ENCODE results near the gene ADAMTS2. TPM values are rescaled to one million over a fixed set of nuclear protein-coding genes. Genes with fewer than 3 reads are reported as not detected.
A peak's percentile ranks its signal among the peaks of the same experiment; 100 is the strongest.

Gene ADAMTS2
- total RNA-seq, 1 donor from 2014 or later, result 1.2 TPM

DNA sequence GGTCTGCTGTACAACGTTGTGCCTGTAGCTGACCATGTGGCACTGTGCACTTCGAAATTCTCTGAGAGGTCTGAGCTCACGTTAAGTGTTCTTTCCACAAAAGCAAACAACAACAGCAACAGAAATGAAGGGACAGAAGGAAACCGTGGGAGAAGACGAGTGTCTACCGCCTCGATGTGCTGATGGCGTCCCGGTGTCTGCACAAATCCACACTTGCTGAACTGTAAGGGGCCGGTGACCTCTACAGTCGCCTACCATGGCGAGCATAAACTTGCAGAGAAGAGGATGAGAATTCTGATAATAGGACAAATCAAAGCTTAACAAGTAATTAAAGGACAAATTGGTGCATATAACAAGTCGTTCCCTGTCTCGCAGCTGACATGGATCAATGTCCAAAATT is 114.0 kb downstream of the ADAMTS2 start:
- H3K4me3 ChIP-seq, result no peak overlapping the region
- H3K36me3 ChIP-seq, result no peaks in the 10 kb centered on the region
- peaks cover 13% of the 10 kb centered on the region for H3K4me1 Mint-ChIP-seq
- H3K4me3 Mint-ChIP-seq, result no peak overlapping the region
- no peaks in the 10 kb centered on the region for H3K9me3 Mint-ChIP-seq
- TF ChIP-seq EZH2phosphoT487 (IDR thresholded peaks at IDR 0.05), result no peak
- no peak for TF ChIP-seq EZH2 (IDR thresholded peaks at IDR 0.05)
- no peak for TF ChIP-seq CTCF (IDR thresholded peaks at IDR 0.05)
- no peaks in the 10 kb centered on the region for H3K79me2 ChIP-seq (ENCODE audit: low read depth)
- no peak overlapping the region for H3K27ac ChIP-seq
- no peaks in the 10 kb centered on the region for H3K36me3 Mint-ChIP-seq
- no peaks in the 10 kb centered on the region for H4K20me1 ChIP-seq (ENCODE audit: low read depth)
- peaks cover 13% of the 10 kb centered on the region for H3K4me1 ChIP-seq
- no peak overlapping the region for H2AFZ ChIP-seq (replicated peaks)
- H3F3A ChIP-seq (ENCODE audit: low read depth), result no peaks in the 10 kb centered on the region
- DNase-seq (ENCODE audit: low spot score), result no peak
- H3K9me3 ChIP-seq (ENCODE audit: low read depth), result no peaks in the 10 kb centered on the region
- no peak overlapping the region for H3K9ac ChIP-seq
- no peak overlapping the region for H3K4me2 ChIP-seq
- H3K27me3 Mint-ChIP-seq (ENCODE audit: insufficient read depth, low read depth), result peaks cover 5% of the 10 kb centered on the region
- H3K27me3 ChIP-seq, result no peaks in the 10 kb centered on the region
- peak overlapping the region; percentile 42 for H3K27ac Mint-ChIP-seq

DNA sequence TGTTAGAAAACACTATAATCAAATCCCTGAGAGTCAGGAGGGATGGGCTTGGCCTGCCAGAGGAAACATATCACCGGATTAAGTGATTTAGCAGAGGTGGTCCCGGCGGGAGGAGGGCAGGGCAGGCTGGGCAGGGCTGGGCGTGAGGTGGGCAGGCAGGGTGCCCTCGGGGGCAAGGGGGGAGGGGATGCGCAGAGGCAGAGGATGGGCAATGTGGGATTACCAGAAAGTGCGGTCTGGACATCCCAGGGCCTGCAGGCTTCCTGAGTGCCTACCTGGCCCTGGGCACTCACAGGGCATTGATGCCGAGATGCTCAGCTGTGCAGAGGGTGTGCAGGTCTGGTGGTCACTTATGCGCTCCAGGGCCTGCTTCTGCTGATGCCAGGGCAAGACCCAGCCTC is 115.2 kb downstream of the ADAMTS2 start:
- Histone ChIP-seq H3K4me2 (no peak overlapping the region), H3K27me3 (no peaks in the 10 kb centered on the region), H3K4me3 (no peak overlapping the region), H3K79me2 (ENCODE audit: low read depth) (no peaks in the 10 kb centered on the region), H3K27ac (no peak overlapping the region), H3K9ac (no peak overlapping the region), H3K4me1 (peaks cover 13% of the 10 kb centered on the region), H2AFZ (replicated peaks) (no peak overlapping the region), H3F3A (ENCODE audit: low read depth) (no peaks in the 10 kb centered on the region), H3K36me3 (no peaks in the 10 kb centered on the region), H4K20me1 (ENCODE audit: low read depth) (no peaks in the 10 kb centered on the region), H3K9me3 (ENCODE audit: low read depth) (no peaks in the 10 kb centered on the region)
- Mint-ChIP-seq H3K4me1 (peaks cover 13% of the 10 kb centered on the region), H3K9me3 (peaks cover 7% of the 10 kb centered on the region), H3K27me3 (ENCODE audit: insufficient read depth, low read depth) (peaks cover 9% of the 10 kb centered on the region), H3K4me3 (no peak overlapping the region), H3K36me3 (no peaks in the 10 kb centered on the region), H3K27ac (no peak overlapping the region)
- DNase-seq (ENCODE audit: low spot score), result no peak
- TF ChIP-seq EZH2phosphoT487 (IDR thresholded peaks at IDR 0.05) (no peak), CTCF (IDR thresholded peaks at IDR 0.05) (no peak), EZH2 (IDR thresholded peaks at IDR 0.05) (no peak)

- Histone ChIP-seq H3K4me1 (peaks cover 13% of the 10 kb centered on the region), H3K9me3 (ENCODE audit: low read depth) (no peaks in the 10 kb centered on the region), H3K4me2 (no peak overlapping the region), H3K9ac (no peak overlapping the region), H2AFZ (replicated peaks) (no peak overlapping the region), H3K27me3 (no peaks in the 10 kb centered on the region), H4K20me1 (ENCODE audit: low read depth) (no peaks in the 10 kb centered on the region), H3K4me3 (no peak overlapping the region), H3K36me3 (no peaks in the 10 kb centered on the region), H3F3A (ENCODE audit: low read depth) (no peaks in the 10 kb centered on the region), H3K79me2 (ENCODE audit: low read depth) (no peaks in the 10 kb centered on the region), H3K27ac (no peak overlapping the region)
- Mint-ChIP-seq H3K27ac (peak overlapping the region; percentile 29), H3K27me3 (ENCODE audit: insufficient read depth, low read depth) (peaks cover 9% of the 10 kb centered on the region), H3K36me3 (no peaks in the 10 kb centered on the region), H3K9me3 (peaks cover 14% of the 10 kb centered on the region), H3K4me1 (peaks cover 13% of the 10 kb centered on the region), H3K4me3 (no peak overlapping the region)
- TF ChIP-seq EZH2 (IDR thresholded peaks at IDR 0.05) (no peak), EZH2phosphoT487 (IDR thresholded peaks at IDR 0.05) (no peak), CTCF (IDR thresholded peaks at IDR 0.05) (no peak)
- no peak for DNase-seq (ENCODE audit: low spot score)
These were observed 115.9 kb downstream of the ADAMTS2 start for GRCh38 chr5:179229331-179229831.

Data from neural progenitor cell (in vitro differentiated cells).